ENCODE measurements around the gene AGBL4.

DNA sequence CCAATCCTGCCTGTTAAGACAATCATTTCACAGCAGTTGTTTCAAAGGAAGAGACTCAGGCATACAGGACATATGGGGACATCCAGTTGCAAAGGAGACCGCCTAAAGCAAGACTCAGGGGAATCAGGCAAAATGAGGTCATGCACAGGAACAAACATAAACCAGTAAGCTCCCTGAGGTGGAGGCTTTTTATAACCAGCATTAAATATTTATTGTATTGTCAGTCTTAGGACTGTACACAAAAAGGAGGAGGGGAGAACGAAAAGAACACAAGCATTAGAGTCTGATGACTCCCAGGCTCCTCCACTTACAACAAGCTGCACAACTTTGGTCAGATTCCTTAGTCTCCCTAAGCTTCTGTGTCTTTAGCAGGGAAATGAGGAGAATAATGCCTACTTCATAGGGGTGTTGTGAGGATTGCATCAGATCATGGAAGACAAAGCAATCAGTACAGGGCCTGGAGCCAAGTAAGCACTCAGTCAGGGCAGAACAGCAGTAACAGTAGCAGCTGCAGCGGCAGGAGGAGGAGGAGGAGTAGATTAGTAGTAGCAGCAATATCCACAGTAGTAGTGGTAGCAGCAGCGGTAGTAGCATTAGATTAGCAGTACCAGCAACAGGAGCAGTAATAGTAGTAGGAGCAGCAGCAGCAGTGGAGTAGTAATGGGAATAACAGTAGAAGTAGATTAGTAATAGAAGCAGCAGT is 1497.6 kb downstream of the AGBL4 start:
- TF ChIP-seq, protein P1, sequence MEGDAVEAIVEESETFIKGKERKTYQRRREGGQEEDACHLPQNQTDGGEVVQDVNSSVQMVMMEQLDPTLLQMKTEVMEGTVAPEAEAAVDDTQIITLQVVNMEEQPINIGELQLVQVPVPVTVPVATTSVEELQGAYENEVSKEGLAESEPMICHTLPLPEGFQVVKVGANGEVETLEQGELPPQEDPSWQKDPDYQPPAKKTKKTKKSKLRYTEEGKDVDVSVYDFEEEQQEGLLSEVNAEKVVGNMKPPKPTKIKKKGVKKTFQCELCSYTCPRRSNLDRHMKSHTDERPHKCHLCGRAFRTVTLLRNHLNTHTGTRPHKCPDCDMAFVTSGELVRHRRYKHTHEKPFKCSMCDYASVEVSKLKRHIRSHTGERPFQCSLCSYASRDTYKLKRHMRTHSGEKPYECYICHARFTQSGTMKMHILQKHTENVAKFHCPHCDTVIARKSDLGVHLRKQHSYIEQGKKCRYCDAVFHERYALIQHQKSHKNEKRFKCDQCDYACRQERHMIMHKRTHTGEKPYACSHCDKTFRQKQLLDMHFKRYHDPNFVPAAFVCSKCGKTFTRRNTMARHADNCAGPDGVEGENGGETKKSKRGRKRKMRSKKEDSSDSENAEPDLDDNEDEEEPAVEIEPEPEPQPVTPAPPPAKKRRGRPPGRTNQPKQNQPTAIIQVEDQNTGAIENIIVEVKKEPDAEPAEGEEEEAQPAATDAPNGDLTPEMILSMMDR (IDR thresholded peaks at IDR 0.05 in 4 of 5, conservative IDR thresholded peaks at IDR 0.05 in 1 of 5): no peak
- no peak for TF ChIP-seq POLR2A (IDR thresholded peaks at IDR 0.05)
